ELF-1 (cell line): ENCODE data around the gene APOBEC4.

ENCODE experiments used
- DNase-seq: peaks from one replicate; pipeline ENCODE4 v3.0.0-alpha.2; 2016; ENCODE audit warnings: low read depth, low spot score

APOBEC4 gene

DNA sequence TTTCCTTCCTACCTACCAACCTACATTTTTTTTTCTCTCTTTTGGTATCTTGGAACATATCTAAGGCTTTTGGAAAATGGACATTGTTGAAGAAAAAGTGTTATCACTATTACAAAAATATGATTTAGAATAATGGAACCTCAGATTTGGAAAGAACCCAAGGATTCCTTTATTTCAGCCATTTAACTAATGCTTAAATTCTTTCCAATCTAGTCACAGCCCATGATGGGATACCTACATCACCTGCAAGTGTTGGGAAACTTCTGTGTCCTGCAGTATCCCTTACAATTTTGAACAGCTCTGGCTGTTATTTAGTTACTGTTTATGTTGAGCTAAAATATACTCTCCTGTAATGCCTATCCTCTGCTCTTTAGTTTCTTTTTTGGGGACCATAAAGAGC, 22.3 kb upstream of the APOBEC4 start:
- DNase-seq, result no peak

DNA sequence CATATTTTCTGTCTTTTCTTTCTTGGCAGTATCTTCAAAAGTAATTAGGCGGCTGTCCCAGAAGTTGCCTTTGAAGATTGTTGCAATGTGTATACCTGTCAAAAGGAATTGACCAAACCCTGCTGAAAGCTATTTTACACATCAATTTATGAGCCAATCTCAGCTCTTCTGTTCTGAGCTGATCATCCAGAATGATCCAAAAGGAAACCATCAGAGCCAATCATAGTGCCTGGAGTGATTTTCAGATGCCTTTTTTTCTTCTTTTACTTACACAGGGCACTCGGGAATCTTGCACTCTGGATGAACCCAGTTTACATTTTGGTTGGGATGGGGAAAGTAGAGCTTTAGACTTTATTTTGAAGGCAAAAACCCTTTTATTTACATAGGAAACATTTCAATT, 21.8 kb upstream of the APOBEC4 start:
- DNase-seq, result no peak

- DNase-seq, result no peak
Measured at GRCh38 chr1:183674339-183674738, 21.2 kb upstream of the APOBEC4 start.

DNA sequence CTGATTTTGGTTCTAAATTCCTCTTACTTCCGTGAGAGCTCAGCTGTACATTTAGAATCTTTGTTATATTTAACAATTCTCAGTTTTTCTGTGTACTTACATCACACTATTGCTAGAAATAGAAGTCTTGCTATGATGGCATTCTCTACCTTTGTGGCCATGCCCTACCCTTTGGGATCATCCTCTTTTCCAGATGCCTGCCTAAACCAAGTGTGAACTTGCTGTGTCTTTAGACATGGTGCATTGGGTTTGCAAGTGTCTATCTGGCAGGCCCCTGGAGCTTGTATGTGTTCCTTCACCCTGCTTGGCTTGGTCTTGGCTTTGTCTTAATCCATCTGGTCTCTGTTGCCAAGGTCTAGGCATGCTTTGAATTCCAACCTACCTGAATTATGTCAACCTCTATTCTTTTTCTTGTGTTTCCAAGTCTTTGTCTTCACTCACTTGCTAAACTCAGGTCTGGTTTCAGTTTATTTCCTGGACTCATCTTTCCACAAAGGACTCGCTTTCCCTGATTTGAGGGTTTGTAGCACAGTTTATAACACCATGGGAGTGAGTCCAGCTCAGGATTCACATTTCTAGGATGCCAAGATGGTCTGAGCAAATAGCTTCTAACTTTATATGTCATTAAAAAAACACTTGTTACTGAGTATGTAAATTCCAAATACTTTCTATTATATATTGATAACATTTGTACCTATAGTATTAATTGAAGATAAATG, 20.6 kb upstream of the APOBEC4 start:
- DNase-seq, result no peak

- no peak for DNase-seq
Measured at GRCh38 chr1:183670169-183670568, 17.1 kb upstream of the APOBEC4 start.

GRCh38 chr1:183656355-183656754, 3.2 kb upstream of the APOBEC4 start:
- no peak for DNase-seq

DNA sequence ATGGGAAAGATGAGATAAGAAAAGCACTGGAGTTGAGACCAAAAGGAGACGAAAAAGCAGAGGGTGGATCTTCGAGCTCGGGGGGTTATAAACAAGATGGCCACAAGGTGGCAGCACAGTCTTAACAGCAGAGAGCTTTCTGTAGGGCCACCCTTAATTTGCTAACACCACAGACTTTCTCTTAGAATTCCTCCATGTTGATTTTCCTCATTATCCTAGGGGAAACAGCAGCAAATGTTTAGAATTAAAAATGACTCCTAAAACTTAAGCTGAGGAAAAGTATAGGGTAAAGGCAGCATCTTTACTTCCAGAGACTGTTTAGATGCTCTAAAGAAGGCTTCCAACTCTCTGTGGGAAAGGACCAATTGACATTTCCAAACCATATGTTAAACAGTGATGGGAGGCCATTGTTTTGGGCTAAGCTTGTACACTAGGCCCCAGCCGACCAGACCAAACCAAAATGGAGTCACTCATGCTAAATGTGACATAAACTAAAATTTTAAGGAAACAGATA, 2.5 kb upstream of the APOBEC4 start:
- DNase-seq, result peak; percentile 93

DNA sequence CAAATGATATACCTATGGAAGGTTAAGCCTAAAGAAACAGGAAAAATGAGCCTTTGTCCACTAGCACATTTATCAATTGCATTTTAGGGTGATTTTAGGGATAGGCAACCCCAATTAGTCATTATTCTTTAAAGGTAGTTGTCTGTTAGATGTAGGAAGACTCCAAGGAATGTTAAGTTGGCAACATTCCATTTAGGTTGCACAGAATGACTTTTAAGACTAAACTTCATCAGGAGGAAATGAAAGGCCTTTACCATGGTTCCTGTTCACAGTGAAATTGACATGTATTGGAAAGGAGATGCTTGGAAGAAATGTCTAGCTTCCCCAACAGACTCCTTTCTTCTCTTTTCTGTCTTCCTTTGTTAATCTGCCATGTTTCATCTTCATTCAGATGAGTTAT, 1.6 kb upstream of the APOBEC4 start:
- no peak for DNase-seq

GRCh38 chr1:183653876-183654451, 848 bp upstream of the APOBEC4 start:
- DNase-seq, result no peak

DNA sequence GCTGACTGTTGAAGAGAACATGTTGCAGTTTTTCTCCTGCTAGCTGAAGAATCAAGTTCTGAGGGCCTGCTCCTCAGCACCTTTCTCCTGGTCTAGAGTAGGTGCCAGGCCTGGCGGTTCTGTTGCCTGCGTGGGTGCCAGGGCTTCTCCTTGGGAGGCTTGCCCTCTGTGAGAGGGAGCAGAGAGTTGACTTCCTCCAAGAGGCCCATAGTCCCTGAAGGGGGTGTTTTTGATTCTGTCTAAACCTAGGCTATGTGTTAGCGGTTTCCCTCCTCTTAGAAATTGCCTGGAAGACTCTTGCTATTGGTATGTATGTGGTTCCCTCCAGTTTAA, 312 bp upstream of the APOBEC4 start:
- DNase-seq, result no peak

- no peak for DNase-seq
Measured at GRCh38 chr1:183652107-183652506, 1.0 kb downstream of the APOBEC4 start.

DNA sequence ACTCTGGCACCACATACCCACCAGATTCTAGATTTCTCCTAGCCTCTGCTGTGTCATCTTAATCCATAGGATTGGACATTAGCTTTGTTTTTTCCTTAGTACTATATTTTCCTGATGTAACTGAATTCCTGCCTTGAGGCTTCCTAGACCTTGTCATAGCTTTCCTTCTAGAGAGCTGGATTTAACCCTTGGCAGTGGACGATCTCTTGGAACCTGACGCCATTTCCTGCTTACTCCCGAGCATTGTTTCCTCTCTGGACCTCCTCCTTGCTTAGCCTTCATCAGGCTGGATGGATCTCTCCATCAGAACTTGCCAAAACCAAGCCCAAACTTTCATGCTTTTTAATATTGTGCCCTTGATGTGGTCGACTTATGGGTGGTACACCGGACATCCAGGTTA, 1.5 kb downstream of the APOBEC4 start:
- no peak for DNase-seq

DNA sequence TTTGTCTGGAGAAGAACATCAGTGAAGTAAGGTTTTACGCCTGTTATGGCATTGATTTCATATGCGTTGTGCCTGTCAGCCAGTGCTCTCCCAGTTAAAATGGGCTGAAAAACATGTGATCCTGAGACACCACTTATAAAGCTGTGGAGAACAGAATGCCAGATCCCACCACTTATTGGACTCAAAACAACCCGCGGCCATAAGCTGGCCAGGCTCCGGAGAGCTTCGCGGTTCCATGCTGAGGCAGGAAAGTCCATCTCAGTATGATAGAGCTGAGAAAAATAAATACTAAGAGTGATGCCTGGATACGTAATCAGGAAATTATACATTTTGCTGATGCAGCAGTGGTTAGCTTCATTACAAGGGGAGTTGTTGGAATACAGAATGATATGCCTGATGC, 5.1 kb downstream of the APOBEC4 start:
- DNase-seq, result no peak

DNA sequence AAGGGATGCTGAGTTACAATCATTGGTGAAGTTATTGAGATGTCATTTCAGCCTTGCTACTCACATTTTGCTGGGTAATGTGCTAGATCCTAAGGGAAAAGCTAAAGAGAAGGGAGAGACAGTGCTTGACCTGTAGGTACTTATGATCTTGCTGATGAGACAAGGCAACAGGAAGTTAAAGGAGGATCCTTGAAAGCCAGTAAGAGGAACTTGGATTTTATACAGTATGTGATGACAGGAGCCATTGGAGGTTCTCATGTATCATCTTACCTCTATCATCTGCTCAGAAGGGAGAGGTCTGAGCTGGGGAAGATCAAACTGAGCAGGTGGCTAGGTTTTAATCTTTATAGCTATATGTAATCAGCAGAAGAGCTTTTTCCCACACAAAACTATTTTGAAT, 6.3 kb downstream of the APOBEC4 start:
- no peak for DNase-seq

DNA sequence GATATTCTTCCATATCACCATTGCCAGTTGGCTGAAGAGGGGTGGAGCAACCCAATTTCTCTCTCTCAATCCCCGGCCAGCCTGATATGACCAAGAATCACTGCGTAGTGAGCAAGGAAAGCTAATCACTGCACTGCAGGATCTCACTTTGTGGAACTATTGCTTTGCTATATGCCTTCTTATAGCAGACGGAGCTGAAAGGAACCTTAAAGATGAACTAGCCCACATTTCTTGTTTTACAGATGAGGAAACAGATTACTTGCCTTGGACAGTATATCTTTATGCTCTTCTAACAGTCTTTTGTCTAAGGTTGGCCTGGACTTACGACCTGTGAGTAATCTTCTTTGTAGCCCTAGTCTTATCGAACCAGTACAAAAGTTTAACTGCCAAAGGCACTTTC, 7.6 kb downstream of the APOBEC4 start:
- DNase-seq, result no peak

DNA sequence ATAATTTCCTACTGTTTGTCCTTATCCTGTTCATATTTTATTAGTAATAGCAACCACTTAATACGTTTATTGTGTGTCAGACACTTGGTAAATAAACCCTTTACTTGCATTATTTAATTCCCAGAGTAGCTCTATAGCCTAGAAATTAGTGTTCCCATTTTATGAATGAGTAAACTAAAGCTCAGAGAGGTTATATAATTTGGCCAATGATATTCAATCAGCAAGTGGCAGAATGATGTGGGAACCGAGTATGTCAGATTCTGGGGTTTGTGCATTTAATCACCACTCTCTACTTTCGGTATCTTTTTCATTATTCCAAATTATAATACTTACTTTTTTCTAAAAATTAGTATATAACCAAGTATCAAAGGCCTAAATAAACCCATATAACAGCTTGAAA, 10.9 kb downstream of the APOBEC4 start:
- DNase-seq, result no peak

DNA sequence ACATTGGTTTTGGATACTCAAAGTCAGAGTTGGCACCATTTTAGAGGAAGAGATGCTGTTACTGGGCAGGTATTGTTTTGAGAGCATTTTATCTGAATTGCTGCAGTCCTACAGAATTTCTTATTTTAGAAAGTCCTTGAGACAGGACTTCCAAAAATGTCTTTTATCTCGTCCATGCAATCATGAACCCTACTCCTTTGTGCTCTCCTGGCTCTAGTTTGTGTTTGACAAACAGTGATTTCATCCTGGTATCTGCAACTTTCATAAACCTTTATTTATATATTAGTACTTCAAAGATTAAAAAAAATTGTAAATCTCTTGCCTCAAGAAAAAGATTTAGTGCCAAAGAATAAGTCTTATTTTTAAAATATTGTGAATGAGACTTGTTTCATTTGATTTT, 12.9 kb downstream of the APOBEC4 start:
- DNase-seq, result no peak

- no peak for DNase-seq
Measured at GRCh38 chr1:183638649-183639387, 14.3 kb downstream of the APOBEC4 start.

GRCh38 chr1:183636783-183637182, 16.3 kb downstream of the APOBEC4 start:
- DNase-seq, result no peak

DNA sequence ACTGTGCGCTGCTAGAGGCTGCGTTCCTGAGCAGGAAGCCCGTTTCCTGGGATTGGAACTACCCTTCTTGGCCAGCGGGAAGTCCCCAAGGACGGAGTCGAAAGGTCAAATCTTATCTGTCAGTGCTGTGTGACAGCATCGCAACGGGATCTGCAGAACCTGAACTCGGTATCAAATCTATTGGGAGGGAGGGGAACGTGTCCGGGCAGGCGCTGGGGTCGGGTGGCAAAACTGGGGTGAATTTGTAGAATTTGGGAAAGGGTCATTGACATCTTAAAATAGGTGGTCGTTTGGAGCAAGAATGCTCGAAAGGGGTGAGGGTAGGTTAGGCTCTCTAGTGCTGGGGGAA, 16.8 kb downstream of the APOBEC4 start:
- DNase-seq, result no peak

GRCh38 chr1:183635606-183636333, 17.3 kb downstream of the APOBEC4 start, which contains the start of gene ARPC5:
TSS of gene ARPC5 (minus strand) at chr1:183635783. CDS start at chr1:183635659, 124 bp downstream.
- peak; percentile 97 for DNase-seq

DNA sequence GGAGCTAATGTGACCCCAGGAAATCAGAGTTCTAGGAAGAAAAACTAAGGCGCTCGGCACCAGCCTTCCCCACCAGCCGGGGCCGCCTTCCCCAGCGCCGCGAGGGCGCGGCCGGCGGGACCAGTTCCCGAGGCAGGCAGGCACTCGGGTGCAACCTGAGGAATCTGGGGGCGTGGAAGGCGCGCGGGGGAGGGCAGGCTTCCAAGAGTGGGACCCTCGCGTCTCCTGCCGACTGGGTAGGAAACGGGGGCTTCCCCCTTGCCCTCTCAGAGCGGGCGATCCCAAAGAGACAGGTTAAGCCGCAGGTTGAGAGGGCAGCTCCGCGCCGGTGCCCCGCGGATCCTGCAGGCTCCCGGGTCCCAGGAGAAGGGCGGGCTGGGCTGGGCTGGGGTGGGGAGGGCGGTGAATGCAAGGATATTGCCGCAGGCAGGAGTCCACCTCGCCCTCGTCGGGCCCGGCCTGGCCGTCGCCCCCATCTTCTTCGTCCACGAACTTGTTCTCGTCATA, 18.0 kb downstream of the APOBEC4 start:
- DNase-seq, result no peak
